Thoracic aorta (tissue), 2 donors: Measurements from ENCODE around the gene ADAMTS2. TPM values are rescaled to one million over a fixed set of nuclear protein-coding genes. Genes with fewer than 3 reads are reported as not detected.

Experiments
- ATAC-seq: fragments of 150-250 bp; one replicate; pipeline ENCODE4 v1.8.0; 2017; ENCODE audit warnings: low read depth; ENCODE audit not compliant: insufficient number of reproducible peaks, low FRiP score
- DNase-seq: peaks from one replicate; pipeline ENCODE4 v3.0.0-alpha.2; 2020; ENCODE audit warnings: low spot score
- H3K27ac ChIP-seq, 2 donors: fragments of 200-600 bp; sonication (generic); 1 replicate in 1 of 2; 2 replicates in 1 of 2; pipeline ENCODE4 v1.5.1; 2016; ENCODE audit warnings: mild to moderate bottlenecking in 2 of 2, moderate library complexity in 2 of 2
- H3K27me3 ChIP-seq: fragments of 200-600 bp; sonication (generic); replicated peaks from 2 replicates; pipeline ENCODE4 v1.6.0; 2016; ENCODE audit warnings: mild to moderate bottlenecking; ENCODE audit not compliant: insufficient read depth
- H3K36me3 ChIP-seq: fragments of 200-600 bp; sonication (generic); one replicate; pipeline ENCODE4 v1.5.1; 2016
- H3K4me1 ChIP-seq, 2 donors: fragments of 200-600 bp; sonication (generic); 1 replicate in 1 of 2; 2 replicates in 1 of 2; pipeline versions ENCODE4 v1.5.1 to v1.6.0; 2016; ENCODE audit warnings: low read depth in 2 of 2, mild to moderate bottlenecking in 1 of 2; ENCODE audit not compliant: control insufficient read depth in 1 of 2
- H3K4me3 ChIP-seq: fragments of 200-600 bp; sonication (generic); 2 replicates; pipeline ENCODE4 v1.5.1; 2016; ENCODE audit warnings: mild to moderate bottlenecking
- H3K9me3 ChIP-seq: fragments of 200-600 bp; sonication (generic); 2 replicates; pipeline ENCODE4 v1.5.1; 2016
- CTCF ChIP-seq: fragments of 200-600 bp; sonication (generic); IDR thresholded peaks from one replicate; pipeline ENCODE4 v1.5.1; 2019; ENCODE audit warnings: antibody characterized with exemption
- total RNA-seq, 2 donors: library from RNA; depleted of rRNA; stranded (reverse); fragments of >200 nt; gene quantifications; one replicate each; pipeline versions ENCODE4 v1.1.0 to v1.2.3, GENCODE V29; 2016

Gene ADAMTS2
- total RNA-seq, 2 donors from 2014 or later = 34.4 to 60.7 TPM

- Histone ChIP-seq H3K27ac (no peak overlapping the region), H3K9me3 (no peaks in the 10 kb centered on the region), H3K36me3 (no peaks in the 10 kb centered on the region), H3K4me1 (no peaks in the 10 kb centered on the region), H3K27me3 (no peaks in the 10 kb centered on the region), H3K4me3 (no peak overlapping the region)
- TF ChIP-seq CTCF = no peak
- ATAC-seq (no peak), DNase-seq (no peak)
Measured at GRCh38 chr5:179135441-179136215, 209.6 kb downstream of the ADAMTS2 start.

- no peak overlapping the region for H3K27ac ChIP-seq
- no peak overlapping the region for H3K4me3 ChIP-seq
- DNase-seq (no peak), ATAC-seq (no peak)
- no peaks in the 10 kb centered on the region for H3K4me1 ChIP-seq
- H3K36me3 ChIP-seq = no peaks in the 10 kb centered on the region
- no peaks in the 10 kb centered on the region for H3K27me3 ChIP-seq
- no peaks in the 10 kb centered on the region for H3K9me3 ChIP-seq
- no peak for TF ChIP-seq CTCF
Measured at GRCh38 chr5:179135006-179135405, 210.3 kb downstream of the ADAMTS2 start.

- Histone ChIP-seq H3K4me1 (no peaks in the 10 kb centered on the region), H3K4me3 (no peak overlapping the region), H3K9me3 (no peaks in the 10 kb centered on the region), H3K27me3 (no peaks in the 10 kb centered on the region), H3K36me3 (no peaks in the 10 kb centered on the region), H3K27ac (no peak overlapping the region)
- no peak for TF ChIP-seq CTCF
- ATAC-seq (no peak), DNase-seq (no peak)
Measured at GRCh38 chr5:179134511-179134910, 210.8 kb downstream of the ADAMTS2 start.

- H3K36me3 ChIP-seq = no peaks in the 10 kb centered on the region
- no peak for DNase-seq
Measured at GRCh38 chr5:179132586-179133355, 212.5 kb downstream of the ADAMTS2 start.

More at GRCh38 chr5:179132586-179133355, 212.5 kb downstream of the ADAMTS2 start:
- H3K9me3 ChIP-seq = no peaks in the 10 kb centered on the region
- no peaks in the 10 kb centered on the region for H3K27me3 ChIP-seq
- no peak for ATAC-seq
- no peak overlapping the region for H3K4me3 ChIP-seq
- TF ChIP-seq CTCF = no peak
- H3K27ac ChIP-seq = no peak overlapping the region
- no peaks in the 10 kb centered on the region for H3K4me1 ChIP-seq
